Smooth muscle cell (in vitro differentiated cells): Measurements from ENCODE around the gene L3MBTL4. TPM values are rescaled to one million over a fixed set of nuclear protein-coding genes. Genes with fewer than 3 reads are reported as not detected.
A peak's percentile ranks its signal among the peaks of the same experiment; 100 is the strongest.

ENCODE experiments used
- DNase-seq: peaks from one replicate; lab custom pipeline; 2025; ENCODE audit not compliant: unreplicated experiment; lab: John Stamatoyannopoulos, UW
- H2AFZ ChIP-seq: fragments of 200-600 bp; sonication (generic); 2 replicates; pipeline ENCODE4 v1.6.0; 2016; ENCODE audit warnings: antibody characterized with exemption, low read depth, mild to moderate bottlenecking
- H3F3A ChIP-seq: fragments of 200-600 bp; sonication (generic); 2 replicates; pipeline ENCODE4 v1.6.0; 2017; ENCODE audit warnings: antibody characterized with exemption, low read depth
- H3K27ac ChIP-seq: fragments of 200-600 bp; sonication (generic); 2 replicates; pipeline ENCODE4 v1.5.1; 2016; ENCODE audit warnings: low read depth, mild to moderate bottlenecking
- H3K27me3 ChIP-seq: fragments of 200-600 bp; sonication (generic); 2 replicates; pipeline ENCODE4 v1.6.1; 2016; ENCODE audit warnings: low read depth, mild to moderate bottlenecking
- H3K36me3 ChIP-seq: fragments of 200-600 bp; sonication (generic); 2 replicates; pipeline ENCODE4 v1.5.1; 2016; ENCODE audit warnings: low read depth
- H3K4me1 ChIP-seq: fragments of 200-600 bp; sonication (generic); 2 replicates; pipeline ENCODE4 v1.5.1; 2016; ENCODE audit warnings: low read depth
- H3K4me2 ChIP-seq: fragments of 200-600 bp; sonication (generic); 2 replicates; pipeline ENCODE4 v1.6.0; 2016; ENCODE audit warnings: mild to moderate bottlenecking
- H3K4me3 ChIP-seq: fragments of 200-600 bp; sonication (generic); 2 replicates; pipeline ENCODE4 v1.5.1; 2016; ENCODE audit warnings: mild to moderate bottlenecking
- H3K79me2 ChIP-seq: fragments of 200-600 bp; sonication (generic); 2 replicates; pipeline ENCODE4 v1.6.0; 2016; ENCODE audit warnings: low read depth, mild to moderate bottlenecking
- H3K9ac ChIP-seq: fragments of 200-600 bp; sonication (generic); 2 replicates; pipeline ENCODE4 v1.6.0; 2016; ENCODE audit warnings: low read depth
- H3K9me3 ChIP-seq: fragments of 200-600 bp; sonication (generic); replicated peaks from 2 replicates; pipeline ENCODE4 v1.5.1; 2016; ENCODE audit warnings: low read depth
- H4K20me1 ChIP-seq: fragments of 200-600 bp; sonication (generic); 2 replicates; pipeline ENCODE4 v1.6.0; 2016; ENCODE audit warnings: low read depth
- CTCF ChIP-seq: fragments of 200-600 bp; sonication (generic); IDR thresholded peaks from 2 replicates; pipeline ENCODE4 v1.5.1; 2017; ENCODE audit warnings: borderline replicate concordance, mild to moderate bottlenecking, antibody characterized with exemption; ENCODE audit not compliant: insufficient read depth, poor library complexity, severe bottlenecking
- WGBS: methylation state at CpG from one replicate; pipeline ENCODE4 v1.1.7; 2016; ENCODE audit warnings: low lambda C conversion rate; 5-methylcytosine and 5-hydroxymethylcytosine counted together
- polyA plus RNA-seq: library from polyadenylated mRNA; unstranded; fragments of >200 nt; fragmentation: Nextera tagmentation; extraction: Ambion mirVana; gene quantifications from 2 replicates; pipeline ENCODE4 v1.2.1, GENCODE V29; 2016
- total RNA-seq: library from RNA; depleted of rRNA; stranded (reverse); fragments of >200 nt; gene quantifications from 2 replicates; pipeline ENCODE4 v1.2.3, GENCODE V29; 2014

Gene L3MBTL4
- total and polyA plus RNA-seq, 2 experiments from 2014 or later, result 3.4 TPM; not detected in 1

DNA sequence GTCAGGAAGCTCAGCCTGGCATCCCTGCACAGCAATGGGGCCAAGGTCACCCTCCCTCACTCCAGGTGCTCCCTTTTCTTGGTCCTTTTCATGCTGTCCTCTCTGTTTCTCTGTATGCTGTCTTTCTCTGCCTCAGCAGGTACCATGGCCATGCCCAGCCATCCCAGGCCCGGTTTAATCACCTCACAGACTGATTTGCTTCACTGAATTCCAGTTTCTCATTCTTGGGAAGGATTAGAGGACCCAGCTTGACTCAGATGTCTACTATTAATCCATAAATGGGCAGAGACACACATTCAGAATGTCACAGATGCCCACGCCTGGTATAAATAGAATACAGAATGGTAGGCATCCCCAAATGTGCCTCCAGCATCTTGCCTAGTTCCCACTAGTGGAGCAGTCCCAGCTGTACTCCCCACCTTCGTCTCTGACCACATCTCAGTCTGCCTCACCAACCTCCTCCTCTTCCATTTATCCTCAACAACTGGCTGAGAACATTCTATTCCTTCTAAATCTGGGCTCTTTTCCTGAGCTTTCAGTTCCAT lies 14.2 kb upstream of the L3MBTL4 start:
- TF ChIP-seq CTCF, result no peak
- no peak for DNase-seq
- Histone ChIP-seq H3K9me3 (no peaks in the 10 kb centered on the region), H3K79me2 (no peaks in the 10 kb centered on the region), H3K36me3 (no peaks in the 10 kb centered on the region), H3K9ac (no peak overlapping the region), H3F3A (no peaks in the 10 kb centered on the region), H3K27ac (no peak overlapping the region), H3K4me1 (no peaks in the 10 kb centered on the region), H3K4me3 (no peak overlapping the region), H2AFZ (no peak overlapping the region), H4K20me1 (no peaks in the 10 kb centered on the region), H3K4me2 (no peak overlapping the region), H3K27me3 (peaks cover 3% of the 10 kb centered on the region)
- 85% methylated on average over 3 of the region's 3 CpGs for WGBS

DNA sequence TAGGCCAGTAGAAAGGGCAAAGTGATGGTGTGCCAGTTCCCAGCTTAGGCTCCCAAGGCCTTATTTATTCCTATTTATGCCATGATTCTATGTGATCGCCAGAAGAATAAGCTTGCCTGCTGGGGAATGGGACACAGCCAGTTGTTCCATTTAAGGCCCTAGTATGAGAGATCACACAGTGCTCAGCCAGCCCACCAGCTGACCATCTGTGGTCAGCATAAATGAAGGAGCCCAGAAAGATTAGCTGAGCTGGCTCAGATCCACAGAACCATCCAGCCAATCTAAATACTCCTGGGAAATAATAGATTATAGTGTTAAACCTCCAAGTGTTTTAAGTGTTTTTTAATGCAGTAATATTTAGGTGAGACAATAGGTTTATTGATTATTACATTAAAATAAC lies 12.6 kb upstream of the L3MBTL4 start:
- TF ChIP-seq CTCF, result no peak
- Histone ChIP-seq H3K27ac (no peak overlapping the region), H3K27me3 (peaks cover 16% of the 10 kb centered on the region), H3K4me1 (no peaks in the 10 kb centered on the region), H3K4me2 (no peak overlapping the region), H3F3A (no peaks in the 10 kb centered on the region), H2AFZ (no peak overlapping the region), H3K9ac (no peak overlapping the region), H3K4me3 (no peak overlapping the region), H3K79me2 (no peaks in the 10 kb centered on the region), H4K20me1 (no peaks in the 10 kb centered on the region), H3K9me3 (no peaks in the 10 kb centered on the region), H3K36me3 (no peaks in the 10 kb centered on the region)
- WGBS, result 95% methylated on average over 1 of the region's 1 CpG
- no peak for DNase-seq

- no peaks in the 10 kb centered on the region for H3K9me3 ChIP-seq
- TF ChIP-seq CTCF, result no peak
- no peak overlapping the region for H3K4me2 ChIP-seq
- 77% methylated on average over 5 of the region's 5 CpGs for WGBS
- H3K79me2 ChIP-seq, result no peaks in the 10 kb centered on the region
- no peaks in the 10 kb centered on the region for H4K20me1 ChIP-seq
- H3F3A ChIP-seq, result no peaks in the 10 kb centered on the region
- no peak overlapping the region for H3K27ac ChIP-seq
- H3K9ac ChIP-seq, result no peak overlapping the region
- H3K4me3 ChIP-seq, result no peak overlapping the region
- no peak for DNase-seq
- H3K4me1 ChIP-seq, result no peaks in the 10 kb centered on the region
- H3K36me3 ChIP-seq, result no peaks in the 10 kb centered on the region
- no peak overlapping the region for H2AFZ ChIP-seq
- peaks cover 20% of the 10 kb centered on the region for H3K27me3 ChIP-seq
Observed at GRCh38 chr18:6423289-6423688, 8.6 kb upstream of the L3MBTL4 start.

DNA sequence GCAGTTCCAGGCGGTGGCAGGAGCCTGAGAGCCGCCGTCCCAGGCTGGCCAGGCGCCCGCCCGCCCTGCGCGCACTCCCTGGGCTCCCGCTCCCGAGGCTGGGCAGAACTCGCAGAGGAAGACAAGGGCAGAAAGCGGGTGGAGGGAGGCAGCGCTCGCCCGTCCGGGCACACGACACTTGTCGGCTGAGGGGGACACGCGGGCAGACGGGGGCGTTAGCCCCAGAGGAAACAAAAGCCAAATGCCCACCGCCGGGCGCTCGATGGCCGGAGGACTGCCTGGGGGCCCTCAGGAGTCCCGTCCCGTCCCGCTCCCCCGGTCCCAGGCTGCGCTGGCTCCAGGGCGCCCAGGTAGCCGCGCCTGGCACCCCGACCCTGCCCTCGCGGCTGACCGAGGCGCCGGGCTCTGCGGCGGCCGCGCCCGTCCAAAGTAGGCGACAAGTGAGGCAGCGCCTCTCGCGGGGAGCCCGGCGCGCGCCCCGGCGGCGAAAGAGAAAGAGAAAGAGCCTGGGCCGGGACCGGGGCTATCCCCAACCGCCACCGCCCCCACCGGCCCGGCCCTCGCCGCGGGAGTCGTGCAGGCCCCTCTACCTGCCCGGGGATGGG lies 491 bp downstream of the L3MBTL4 start:
- Histone ChIP-seq H3K9me3 (no peaks in the 10 kb centered on the region), H3K36me3 (no peaks in the 10 kb centered on the region), H3K4me1 (peaks cover 5% of the 10 kb centered on the region), H3K4me2 (peak overlapping the region; percentile 93), H4K20me1 (no peaks in the 10 kb centered on the region), H3F3A (no peaks in the 10 kb centered on the region), H2AFZ (peak overlapping the region; percentile 84), H3K4me3 (peak overlapping the region; percentile 73), H3K27ac (no peak overlapping the region), H3K79me2 (no peaks in the 10 kb centered on the region), H3K9ac (no peak overlapping the region), H3K27me3 (peaks cover 75% of the 10 kb centered on the region)
- no peak for TF ChIP-seq CTCF
- no peak for DNase-seq
- WGBS, result 2% methylated on average over 54 of the region's 68 CpGs
